Activated CD8-positive, alpha-beta memory T cell treated with anti-CD3 and anti-CD28 coated beads for 36 hours (primary cell): Measurements from ENCODE around the gene FOXQ1. TPM values are rescaled to one million over a fixed set of nuclear protein-coding genes. Genes with fewer than 3 reads are reported as not detected.
"Not testable (repeated sequence)": the region's sequence is repeated elsewhere in the genome, so short reads cannot be mapped to it uniquely, and the experiment has no call there.

Experiments
- CTCF ChIA-PET: fragments of 350-600 bp; sonication (Branson Sonifier 250); formaldehyde crosslinking; loops from one replicate; lab custom pipeline; 2021; ENCODE audit warnings: antibody characterized with exemption; lab: Charles Lee
- POLR2A ChIA-PET: fragments of 350-600 bp; sonication (Branson Sonifier 250); formaldehyde crosslinking; loops from one replicate; lab custom pipeline; 2021; ENCODE audit warnings: antibody characterized with exemption; lab: Charles Lee
- total RNA-seq, 2 experiments: library from RNA; stranded (reverse); gene quantifications; one replicate each; pipeline ENCODE4 v1.2.3, GENCODE V29; 2021

The FOXQ1 gene
- total RNA-seq, 2 experiments from 2014 or later: not detected

- ChIA-PET POLR2A (no interaction called here), CTCF (no interaction called here)
These were observed 4.6 kb downstream of the FOXQ1 start for GRCh38 chr6:1316489-1316971.

GRCh38 chr6:1317302-1317815 is 5.5 kb downstream of the FOXQ1 start:
- ChIA-PET CTCF (no interaction called here), POLR2A (no interaction called here)

- CTCF ChIA-PET: no interaction called here
- POLR2A ChIA-PET: no interaction called here
These were observed 6.1 kb downstream of the FOXQ1 start for GRCh38 chr6:1318036-1318435.

GRCh38 chr6:1318584-1318983 is 6.7 kb downstream of the FOXQ1 start:
- CTCF ChIA-PET, POLR2A ChIA-PET: not testable (repeated sequence)

- CTCF ChIA-PET: no interaction called here
- POLR2A ChIA-PET: no interaction called here
These were observed 9.8 kb downstream of the FOXQ1 start for GRCh38 chr6:1321738-1322137.

- POLR2A ChIA-PET: no interaction called here
- CTCF ChIA-PET: no interaction called here
These were observed 10.3 kb downstream of the FOXQ1 start for GRCh38 chr6:1322156-1322555.

GRCh38 chr6:1322696-1323219 is 10.9 kb downstream of the FOXQ1 start:
- CTCF ChIA-PET: no interaction called here
- POLR2A ChIA-PET: no interaction called here

- ChIA-PET CTCF (no interaction called here), POLR2A (no interaction called here)
These were observed 13.0 kb downstream of the FOXQ1 start for GRCh38 chr6:1324936-1325335.

GRCh38 chr6:1325461-1326309 is 13.8 kb downstream of the FOXQ1 start:
- ChIA-PET POLR2A (no interaction called here), CTCF (no interaction called here)

GRCh38 chr6:1326535-1327121 is 14.7 kb downstream of the FOXQ1 start:
- CTCF ChIA-PET: no interaction called here

GRCh38 chr6:1327630-1328029 is 15.7 kb downstream of the FOXQ1 start:
- CTCF ChIA-PET: no interaction called here
- POLR2A ChIA-PET: no interaction called here

More at GRCh38 chr6:1326535-1327121, 14.7 kb downstream of the FOXQ1 start:
- POLR2A ChIA-PET: no interaction called here

GRCh38 chr6:1328129-1328800 is 16.4 kb downstream of the FOXQ1 start:
- CTCF ChIA-PET: no interaction called here
- POLR2A ChIA-PET: no interaction called here

- POLR2A ChIA-PET: no interaction called here
These were observed 17.8 kb downstream of the FOXQ1 start for GRCh38 chr6:1329708-1330107.

GRCh38 chr6:1334684-1335083 is 22.8 kb downstream of the FOXQ1 start:
- CTCF ChIA-PET: no interaction called here

More at GRCh38 chr6:1329708-1330107, 17.8 kb downstream of the FOXQ1 start:
- CTCF ChIA-PET: no interaction called here

GRCh38 chr6:1335367-1336037 is 23.6 kb downstream of the FOXQ1 start:
- ChIA-PET CTCF (interaction anchor here (0.6 kb wide), 1 partner anchor 260 kb away, joined by 3 read pairs; no protein-coding TSS in a partner anchor), POLR2A (no interaction called here)

More at GRCh38 chr6:1334684-1335083, 22.8 kb downstream of the FOXQ1 start:
- POLR2A ChIA-PET: no interaction called here

- ChIA-PET POLR2A (no interaction called here), CTCF (no interaction called here)
These were observed 24.4 kb downstream of the FOXQ1 start for GRCh38 chr6:1336246-1336843.

GRCh38 chr6:1337791-1338190 is 25.9 kb downstream of the FOXQ1 start:
- POLR2A ChIA-PET: no interaction called here
- CTCF ChIA-PET: no interaction called here

GRCh38 chr6:1346101-1346500 is 34.2 kb downstream of the FOXQ1 start:
- POLR2A ChIA-PET: no interaction called here
- CTCF ChIA-PET: no interaction called here

GRCh38 chr6:1346558-1347091 is 34.7 kb downstream of the FOXQ1 start:
- CTCF ChIA-PET: no interaction called here
- POLR2A ChIA-PET: no interaction called here
